Stomach (tissue), 9 donors: Measurements from ENCODE around the gene ATXN2. TPM values are rescaled to one million over a fixed set of nuclear protein-coding genes. Genes with fewer than 3 reads are reported as not detected.

Experiments
- DNase-seq, 2 donors: peaks; one replicate each; pipeline versions ENCODE4 v3.0.0 to v3.0.0-alpha.2; 2013 to 2019
- H3K27ac ChIP-seq, 5 donors: fragments of 200-600 bp in 4 of 5; sonication (generic) in 4 of 5; one replicate each; pipeline ENCODE4 v1.5.1; 2013 to 2019; ENCODE audit warnings: mild to moderate bottlenecking in 1 of 5, moderate library complexity in 1 of 5
- H3K27me3 ChIP-seq, 3 donors: fragments of 200-600 bp; sonication (generic); one replicate each; pipeline ENCODE4 v1.5.1; 2017 to 2019; ENCODE audit warnings: mixed run types in 1 of 3
- H3K36me3 ChIP-seq, 4 donors: fragments of 200-600 bp; sonication (generic); 1 replicate in 3 of 4; 2 replicates in 1 of 4; pipeline ENCODE4 v1.5.1; 2016 to 2019
- H3K4me1 ChIP-seq, 4 donors: fragments of 200-600 bp; sonication (generic); one replicate each; pipeline ENCODE4 v1.5.1; 2016 to 2019
- H3K4me3 ChIP-seq, 4 donors: fragments of 200-600 bp; sonication (generic) in 3 of 4; one replicate each; pipeline ENCODE4 v1.5.1; 2016 to 2019; ENCODE audit warnings: mild to moderate bottlenecking in 1 of 4
- H3K9me3 ChIP-seq, 4 donors: fragments of 200-600 bp; sonication (generic); one replicate each; pipeline ENCODE4 v1.5.1; 2016 to 2019
- EP300 ChIP-seq: sonication (generic); formaldehyde crosslinking; IDR thresholded peaks from one replicate; pipeline ENCODE4 v1.6.1; 2017; ENCODE audit warnings: antibody characterized with exemption
- POLR2A ChIP-seq, 4 donors: fragments of 450-650 bp; IDR thresholded peaks; one replicate each; pipeline ENCODE4 v1.6.1; 2016; ENCODE audit warnings: antibody characterized with exemption in 4 of 4, control low read depth in 2 of 4, mild to moderate bottlenecking in 1 of 4, moderate library complexity in 1 of 4
- POLR2AphosphoS5 ChIP-seq, 3 donors: sonication (generic); formaldehyde crosslinking; IDR thresholded peaks; one replicate each; pipeline ENCODE4 v1.6.1; 2016; ENCODE audit warnings: antibody characterized with exemption in 3 of 3
- WGBS, 5 donors: extraction: QIAGEN DNeasy Blood & Tissue Kit in 3 of 5; methylation state at CpG; one replicate each; pipeline versions ENCODE4 v1.1.5 to v1.1.7; 2013 to 2018; 5-methylcytosine and 5-hydroxymethylcytosine counted together
- intact Hi-C: fragments of 100-400 bp; cut with DNase I; formaldehyde crosslinking; loops from one replicate; pipeline ENCODE4 v1.15.1; 2023; ENCODE audit warnings: low total_unique reads
- polyA plus RNA-seq, 3 donors: library from polyadenylated mRNA; stranded (reverse); fragments of 200-250 nt; gene quantifications; one replicate each; pipeline ENCODE4 v1.2.3, GENCODE V29; 2013
- total RNA-seq, 5 donors: library from RNA; depleted of rRNA; stranded (reverse); fragments of >200 nt; gene quantifications; one replicate each; pipeline versions ENCODE4 v1.1.0 to v1.2.3, GENCODE V29; 2014 to 2016
- TF ChIP-seq, protein P1 (sequence below), 7 experiments: fragments of 450-650 bp in 4 of 7; fragments of 200-600 bp in 3 of 7; sonication (generic) in 3 of 7; IDR thresholded peaks; one replicate each; pipeline ENCODE4 v1.5.1; 2016 to 2019; ENCODE audit warnings: antibody characterized with exemption in 7 of 7, control low read depth in 2 of 7, mild to moderate bottlenecking in 1 of 7
- donor health status: healthy with polysubstance abuse.
- donor health status: Bipolar disorder and iron deficiency.
- donor health status: healthy.

The ATXN2 gene
- total and polyA plus RNA-seq, 8 donors: 11.1 to 131 (median 61.2) TPM

DNA sequence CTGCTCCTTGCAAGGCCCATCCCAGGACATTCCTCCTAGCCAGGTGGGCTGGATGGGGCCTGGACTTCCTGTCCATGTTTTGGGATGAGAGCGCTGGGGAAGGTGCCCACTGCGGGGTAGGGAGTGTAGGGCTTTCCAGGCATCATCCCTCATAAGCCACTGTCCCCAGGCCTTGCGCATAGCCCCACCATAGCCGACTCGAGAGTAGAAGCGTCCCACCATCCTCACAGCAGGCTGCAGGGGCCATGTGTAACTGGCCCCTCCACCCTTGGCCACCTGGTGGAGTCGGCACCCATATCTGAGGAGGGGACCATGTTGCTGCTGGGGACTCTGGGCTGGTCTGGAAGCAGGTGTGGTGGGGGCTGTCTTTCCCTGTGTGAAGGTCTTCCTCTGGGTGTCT, 162.8 kb downstream of the ATXN2 start:
- Histone ChIP-seq H3K9me3 (no peaks in the 10 kb centered on the region), H3K4me3 (no peak overlapping the region), H3K27ac (peak overlapping the region in 4 of 5 donors; percentile 69 to 83 (median 76)), H3K4me1 (peaks cover 47 to 100% (median 82%) of the 10 kb centered on the region in 4 donors), H3K27me3 (no peaks in the 10 kb centered on the region), H3K36me3 (peaks cover 0 to 19% (median 10%) of the 10 kb centered on the region in 4 donors)
- intact Hi-C loops: no loop called here
- 77 to 88% (median 86%) methylated on average over 6 to 7 of the region's 7 CpGs for WGBS, 5 donors
- TF ChIP-seq POLR2A (IDR thresholded peaks at IDR 0.05) (no peak), EP300 (no peak), POLR2AphosphoS5 (IDR thresholded peaks at IDR 0.05) (no peak)
- TF ChIP-seq, protein P1, sequence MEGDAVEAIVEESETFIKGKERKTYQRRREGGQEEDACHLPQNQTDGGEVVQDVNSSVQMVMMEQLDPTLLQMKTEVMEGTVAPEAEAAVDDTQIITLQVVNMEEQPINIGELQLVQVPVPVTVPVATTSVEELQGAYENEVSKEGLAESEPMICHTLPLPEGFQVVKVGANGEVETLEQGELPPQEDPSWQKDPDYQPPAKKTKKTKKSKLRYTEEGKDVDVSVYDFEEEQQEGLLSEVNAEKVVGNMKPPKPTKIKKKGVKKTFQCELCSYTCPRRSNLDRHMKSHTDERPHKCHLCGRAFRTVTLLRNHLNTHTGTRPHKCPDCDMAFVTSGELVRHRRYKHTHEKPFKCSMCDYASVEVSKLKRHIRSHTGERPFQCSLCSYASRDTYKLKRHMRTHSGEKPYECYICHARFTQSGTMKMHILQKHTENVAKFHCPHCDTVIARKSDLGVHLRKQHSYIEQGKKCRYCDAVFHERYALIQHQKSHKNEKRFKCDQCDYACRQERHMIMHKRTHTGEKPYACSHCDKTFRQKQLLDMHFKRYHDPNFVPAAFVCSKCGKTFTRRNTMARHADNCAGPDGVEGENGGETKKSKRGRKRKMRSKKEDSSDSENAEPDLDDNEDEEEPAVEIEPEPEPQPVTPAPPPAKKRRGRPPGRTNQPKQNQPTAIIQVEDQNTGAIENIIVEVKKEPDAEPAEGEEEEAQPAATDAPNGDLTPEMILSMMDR (IDR thresholded peaks at IDR 0.05): no peak
- DNase-seq: no peak

DNA sequence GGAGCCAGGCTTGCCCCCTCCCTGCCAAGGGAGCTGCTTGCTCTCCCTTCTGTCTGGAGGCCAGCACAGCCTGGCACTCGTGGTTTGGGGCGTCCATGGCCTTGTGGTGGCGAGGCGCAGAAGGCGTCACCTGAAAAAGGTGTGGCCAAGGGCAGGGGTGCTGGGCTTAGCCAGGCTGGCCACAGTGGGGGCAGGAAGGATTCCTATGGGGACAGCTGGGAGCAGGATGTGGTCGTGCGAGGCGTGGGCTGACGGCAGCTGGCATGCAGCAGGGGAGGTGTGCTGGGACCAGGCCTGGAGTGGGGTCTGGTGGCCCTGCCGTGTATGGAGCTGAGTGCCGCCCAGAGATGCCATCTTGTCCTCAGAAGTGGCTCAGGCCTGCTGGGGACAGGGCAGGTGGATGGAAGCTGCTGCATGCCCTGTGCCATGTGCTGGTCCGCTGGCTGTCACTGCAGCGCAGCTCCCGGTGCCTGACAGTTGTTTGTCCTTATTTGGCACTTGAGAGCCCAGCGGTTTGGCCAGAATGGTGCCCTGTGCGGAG, 163.4 kb downstream of the ATXN2 start:
- intact Hi-C loops: no loop called here
- H3K4me1 ChIP-seq: peaks cover 52 to 100% (median 82%) of the 10 kb centered on the region in 4 donors
- no peak overlapping the region for H3K4me3 ChIP-seq
- no peaks in the 10 kb centered on the region for H3K27me3 ChIP-seq
- H3K27ac ChIP-seq: peak overlapping the region in 4 of 5 donors; percentile 69 to 83 (median 76)
- H3K9me3 ChIP-seq: no peaks in the 10 kb centered on the region
- no peak for TF ChIP-seq POLR2A (IDR thresholded peaks at IDR 0.05)
- TF ChIP-seq POLR2AphosphoS5 (IDR thresholded peaks at IDR 0.05): no peak
- TF ChIP-seq EP300: no peak
- TF ChIP-seq, protein P1 (IDR thresholded peaks at IDR 0.05): no peak
- WGBS, 5 donors: 59 to 70% (median 65%) methylated on average over 15 to 16 of the region's 16 CpGs
- H3K36me3 ChIP-seq: peaks cover 0 to 14% (median 8%) of the 10 kb centered on the region in 4 donors
- DNase-seq: no peak

DNA sequence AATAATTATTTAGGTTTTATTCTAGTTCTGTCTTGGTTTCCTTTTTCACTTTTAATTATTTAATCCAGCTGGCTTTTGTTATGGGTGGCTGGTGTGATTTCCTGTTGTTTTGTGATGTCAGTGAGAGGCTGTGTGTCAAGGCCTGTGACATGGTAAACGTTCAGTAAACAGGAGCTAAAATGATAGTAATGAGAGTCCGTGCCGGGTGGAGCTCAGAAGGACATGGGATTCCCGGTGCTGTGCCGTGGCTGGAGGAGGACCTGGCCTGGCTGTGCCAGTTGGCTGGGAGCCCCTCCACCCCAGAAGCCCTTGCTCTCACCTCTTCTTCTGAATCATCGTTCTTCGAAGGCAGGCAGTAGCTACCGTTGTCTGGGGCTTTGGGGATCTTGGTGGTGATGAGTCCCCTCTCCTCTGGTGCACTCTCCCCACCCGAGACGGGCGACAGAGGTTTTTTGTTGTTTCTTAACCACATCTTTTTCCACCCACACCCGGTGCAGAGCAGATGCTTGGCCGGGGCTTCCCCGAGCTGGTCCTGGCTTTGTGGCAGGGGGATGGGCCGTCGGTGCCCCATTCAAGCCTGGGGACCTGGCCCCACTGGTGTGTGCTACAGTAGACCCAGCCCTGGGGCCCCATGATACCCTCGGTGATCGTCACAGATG, 164.3 kb downstream of the ATXN2 start:
- no peak for TF ChIP-seq EP300
- peak in 1 of 3 donors; percentile 4 for TF ChIP-seq POLR2AphosphoS5 (IDR thresholded peaks at IDR 0.05)
- WGBS, 5 donors: 10 to 21% (median 15%) methylated on average over 16 to 18 of the region's 18 CpGs
- intact Hi-C loops: no loop called here
- no peaks in the 10 kb centered on the region for H3K27me3 ChIP-seq
- H3K27ac ChIP-seq: peak overlapping the region; percentile 65 to 83 (median 70)
- peak in 1 of 2 donors; percentile 75 for DNase-seq
- peak overlapping the region in 2 of 4 donors; percentile 1 to 11 for H3K4me3 ChIP-seq
- no peaks in the 10 kb centered on the region for H3K9me3 ChIP-seq
- peaks cover 0 to 5% (median 2%) of the 10 kb centered on the region in 4 donors for H3K36me3 ChIP-seq
- peaks cover 59 to 100% (median 80%) of the 10 kb centered on the region in 4 donors for H3K4me1 ChIP-seq

DNA sequence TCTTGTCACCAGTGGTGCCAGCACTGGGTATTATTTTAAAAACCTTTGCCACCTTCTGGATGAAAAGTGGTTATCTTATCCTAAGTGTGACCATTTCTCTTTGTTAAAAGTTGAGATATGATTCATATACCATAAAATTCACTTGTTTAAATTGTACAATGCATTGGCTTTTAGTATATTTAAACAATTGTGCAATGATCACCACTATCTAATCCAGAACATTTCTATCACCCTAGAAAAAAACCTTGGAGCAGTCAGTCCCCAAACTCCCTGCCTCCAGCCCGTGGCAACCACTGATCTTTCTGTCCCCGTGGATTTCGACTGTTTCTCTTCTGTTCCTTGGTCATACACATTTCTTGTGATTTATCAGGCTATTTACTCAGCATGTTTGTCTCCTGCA, 165.1 kb downstream of the ATXN2 start:
- DNase-seq: no peak
- H3K4me1 ChIP-seq: peaks cover 67 to 100% (median 82%) of the 10 kb centered on the region in 4 donors
- intact Hi-C loops: no loop called here
- 8 to 34% (median 20%) methylated on average over 3 of the region's 3 CpGs for WGBS, 5 donors
- H3K27me3 ChIP-seq: no peaks in the 10 kb centered on the region
- no peak overlapping the region for H3K4me3 ChIP-seq
- TF ChIP-seq EP300 (no peak), POLR2A (IDR thresholded peaks at IDR 0.05) (no peak), POLR2AphosphoS5 (IDR thresholded peaks at IDR 0.05) (no peak)
- TF ChIP-seq, protein P1 (IDR thresholded peaks at IDR 0.05): no peak
- H3K36me3 ChIP-seq: no peaks in the 10 kb centered on the region
- peak overlapping the region in 4 of 5 donors; percentile 69 to 83 (median 76) for H3K27ac ChIP-seq
- no peaks in the 10 kb centered on the region for H3K9me3 ChIP-seq
